ENCODE data around the gene NMNAT3. TPM values are rescaled to one million over a fixed set of nuclear protein-coding genes. Genes with fewer than 3 reads are reported as not detected.
A peak's percentile ranks its signal among the peaks of the same experiment; 100 is the strongest.

The NMNAT3 gene
- total RNA-seq, 1 donor from 2014 or later: 3.9 TPM

- Histone ChIP-seq H3K4me3 (ENCODE audit: low read depth, low read length) (no peak overlapping the region), H3K27me3 (ENCODE audit: control insufficient read depth, insufficient read depth, low read length) (no peaks in the 10 kb centered on the region), H3K36me3 (ENCODE audit: control insufficient read depth, insufficient read depth, low read length) (no peaks in the 10 kb centered on the region)
- FAIRE-seq (no peak), DNase-seq (ENCODE audit: low read depth) (peak; percentile 68)
- TF ChIP-seq, protein P1, sequence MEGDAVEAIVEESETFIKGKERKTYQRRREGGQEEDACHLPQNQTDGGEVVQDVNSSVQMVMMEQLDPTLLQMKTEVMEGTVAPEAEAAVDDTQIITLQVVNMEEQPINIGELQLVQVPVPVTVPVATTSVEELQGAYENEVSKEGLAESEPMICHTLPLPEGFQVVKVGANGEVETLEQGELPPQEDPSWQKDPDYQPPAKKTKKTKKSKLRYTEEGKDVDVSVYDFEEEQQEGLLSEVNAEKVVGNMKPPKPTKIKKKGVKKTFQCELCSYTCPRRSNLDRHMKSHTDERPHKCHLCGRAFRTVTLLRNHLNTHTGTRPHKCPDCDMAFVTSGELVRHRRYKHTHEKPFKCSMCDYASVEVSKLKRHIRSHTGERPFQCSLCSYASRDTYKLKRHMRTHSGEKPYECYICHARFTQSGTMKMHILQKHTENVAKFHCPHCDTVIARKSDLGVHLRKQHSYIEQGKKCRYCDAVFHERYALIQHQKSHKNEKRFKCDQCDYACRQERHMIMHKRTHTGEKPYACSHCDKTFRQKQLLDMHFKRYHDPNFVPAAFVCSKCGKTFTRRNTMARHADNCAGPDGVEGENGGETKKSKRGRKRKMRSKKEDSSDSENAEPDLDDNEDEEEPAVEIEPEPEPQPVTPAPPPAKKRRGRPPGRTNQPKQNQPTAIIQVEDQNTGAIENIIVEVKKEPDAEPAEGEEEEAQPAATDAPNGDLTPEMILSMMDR (IDR thresholded peaks at IDR 0.05; ENCODE audit: insufficient read depth, low read length, severe bottlenecking): no peak
These were observed 3.1 kb downstream of the NMNAT3 start for GRCh38 chr3:139674571-139675260.

GRCh38 chr3:139672884-139673283 lies 4.9 kb downstream of the NMNAT3 start:
- DNase-seq (ENCODE audit: low read depth) (no peak), FAIRE-seq (no peak)
- Histone ChIP-seq H3K4me3 (ENCODE audit: low read depth, low read length) (no peak overlapping the region), H3K27me3 (ENCODE audit: control insufficient read depth, insufficient read depth, low read length) (no peaks in the 10 kb centered on the region), H3K36me3 (ENCODE audit: control insufficient read depth, insufficient read depth, low read length) (no peaks in the 10 kb centered on the region)
- TF ChIP-seq, protein P1 (IDR thresholded peaks at IDR 0.05; ENCODE audit: insufficient read depth, low read length, severe bottlenecking): no peak

DNA sequence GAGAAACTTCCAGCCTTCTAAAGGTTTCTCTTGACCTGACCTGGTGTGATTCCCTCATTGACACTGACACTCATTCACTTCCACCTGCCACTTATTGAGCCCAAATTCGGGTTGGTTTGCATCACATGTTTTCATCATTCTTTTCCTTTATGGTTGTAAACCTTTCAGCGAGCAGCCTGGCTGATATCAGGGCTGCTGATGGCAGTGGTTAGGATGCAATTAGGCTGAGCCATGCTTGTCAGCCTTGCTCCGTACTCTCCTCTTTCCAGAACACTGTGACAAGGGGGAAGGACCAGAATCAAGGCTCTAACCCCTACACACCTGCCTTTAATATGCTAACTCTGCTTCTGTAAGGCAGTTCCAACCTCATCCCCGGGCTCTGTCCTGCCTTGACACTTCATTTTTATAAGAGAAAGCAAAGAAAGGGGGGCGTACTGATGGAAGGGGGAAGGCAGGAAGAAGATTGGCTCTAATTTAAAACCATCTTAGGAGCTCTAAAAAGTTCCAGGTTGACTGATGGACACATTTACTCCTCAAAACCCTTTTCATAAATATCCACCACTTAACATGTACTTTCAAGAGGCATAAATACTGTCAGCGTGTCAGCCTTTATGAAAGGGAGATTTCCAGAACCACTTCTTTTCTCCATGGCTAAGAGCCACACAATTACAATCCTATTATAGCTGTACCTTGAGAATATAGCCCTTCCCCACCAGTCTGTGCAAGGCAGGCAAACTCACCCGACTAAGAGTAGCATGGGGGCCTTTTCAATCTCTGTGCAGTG lies 5.7 kb downstream of the NMNAT3 start:
- no peaks in the 10 kb centered on the region for H3K36me3 ChIP-seq (ENCODE audit: control insufficient read depth, insufficient read depth, low read length)
- H3K4me3 ChIP-seq (ENCODE audit: low read depth, low read length): no peak overlapping the region
- TF ChIP-seq, protein P1 (IDR thresholded peaks at IDR 0.05; ENCODE audit: insufficient read depth, low read length, severe bottlenecking): no peak
- H3K27me3 ChIP-seq (ENCODE audit: control insufficient read depth, insufficient read depth, low read length): no peaks in the 10 kb centered on the region
- FAIRE-seq (peak; percentile 64), DNase-seq (ENCODE audit: low read depth) (no peak)

DNA sequence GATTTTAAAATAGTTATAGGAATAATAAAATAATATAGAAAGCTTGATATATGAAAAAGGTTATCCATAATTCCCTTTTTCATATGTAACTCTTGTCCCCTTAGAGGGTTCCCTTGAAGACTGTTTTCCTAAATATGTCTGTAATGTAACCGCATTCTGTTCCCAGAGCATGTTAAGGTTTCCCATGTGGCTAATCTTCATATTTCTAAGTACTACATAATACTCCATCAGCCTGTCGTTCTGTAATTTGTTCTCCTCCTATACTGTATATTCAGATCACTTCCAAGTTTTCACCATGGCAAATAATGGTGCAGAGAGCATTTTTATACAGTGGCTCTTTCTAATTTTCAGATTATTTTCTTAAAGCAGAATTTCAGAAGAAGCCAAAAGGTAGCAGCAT lies 6.7 kb downstream of the NMNAT3 start:
- no peak for DNase-seq (ENCODE audit: low read depth)
- TF ChIP-seq, protein P1 (IDR thresholded peaks at IDR 0.05; ENCODE audit: insufficient read depth, low read length, severe bottlenecking): no peak

GRCh38 chr3:139670196-139670595 lies 7.6 kb downstream of the NMNAT3 start:
- TF ChIP-seq, protein P1 (IDR thresholded peaks at IDR 0.05; ENCODE audit: insufficient read depth, low read length, severe bottlenecking): no peak
- Histone ChIP-seq H3K27me3 (ENCODE audit: control insufficient read depth, insufficient read depth, low read length) (no peaks in the 10 kb centered on the region), H3K4me3 (ENCODE audit: low read depth, low read length) (no peak overlapping the region), H3K36me3 (ENCODE audit: control insufficient read depth, insufficient read depth, low read length) (no peaks in the 10 kb centered on the region)
- DNase-seq (ENCODE audit: low read depth): no peak
- FAIRE-seq: no peak

More for the DNA sequence above, 6.7 kb downstream of the NMNAT3 start:
- H3K36me3 ChIP-seq (ENCODE audit: control insufficient read depth, insufficient read depth, low read length): no peaks in the 10 kb centered on the region
- no peak for FAIRE-seq
- H3K27me3 ChIP-seq (ENCODE audit: control insufficient read depth, insufficient read depth, low read length): no peaks in the 10 kb centered on the region
- H3K4me3 ChIP-seq (ENCODE audit: low read depth, low read length): no peak overlapping the region
